CD4-positive, alpha-beta T cell treated with Interleukin-6 at 100 ng/mL for 8 hours (primary cell): ENCODE data around the gene CHN2.

ENCODE experiments used
- DNase-seq: peaks from one replicate; pipeline ENCODE4 v3.0.0-alpha.2; 2020; ENCODE audit warnings: mixed read lengths, low spot score

The CHN2 gene

DNA sequence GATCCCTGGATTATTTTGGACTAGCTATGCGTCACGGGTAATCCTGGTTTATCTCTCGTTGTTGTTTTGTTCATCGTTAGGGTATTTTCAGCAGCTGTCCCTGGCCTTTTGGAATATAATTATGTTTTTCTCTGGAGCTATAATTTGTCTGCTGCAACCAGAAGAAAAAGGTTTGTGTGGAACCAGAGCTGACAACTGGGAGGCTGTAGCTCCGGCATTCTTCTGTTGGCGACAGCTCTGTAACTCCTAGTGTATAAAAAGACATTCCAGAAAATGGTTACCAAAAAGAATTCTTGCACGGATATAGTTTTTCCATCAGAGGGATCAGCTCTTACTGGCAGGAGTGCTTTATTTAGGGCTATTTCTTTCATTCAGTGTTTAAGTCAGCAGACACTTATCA is 238.1 kb downstream of the CHN2 start:
- DNase-seq = no peak

DNA sequence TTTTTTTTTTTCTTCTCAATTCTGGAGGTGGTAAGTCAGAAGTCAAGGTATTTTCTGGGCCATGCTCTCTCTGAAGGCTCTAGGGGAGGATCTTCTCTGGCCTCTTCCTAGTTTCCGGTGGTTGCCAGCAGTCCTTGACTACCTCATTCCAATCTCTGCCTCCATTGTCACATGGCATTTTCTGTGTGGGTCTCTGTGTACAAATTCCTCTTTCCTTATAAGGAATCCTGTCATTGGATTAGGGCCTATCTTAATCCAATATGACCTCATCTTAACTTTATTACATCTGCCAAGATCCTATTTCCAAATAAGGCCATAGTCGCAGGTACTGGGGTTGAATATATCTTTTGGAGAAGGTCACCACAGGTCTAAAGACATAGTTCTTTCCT is 239.8 kb downstream of the CHN2 start:
- DNase-seq = no peak

DNA sequence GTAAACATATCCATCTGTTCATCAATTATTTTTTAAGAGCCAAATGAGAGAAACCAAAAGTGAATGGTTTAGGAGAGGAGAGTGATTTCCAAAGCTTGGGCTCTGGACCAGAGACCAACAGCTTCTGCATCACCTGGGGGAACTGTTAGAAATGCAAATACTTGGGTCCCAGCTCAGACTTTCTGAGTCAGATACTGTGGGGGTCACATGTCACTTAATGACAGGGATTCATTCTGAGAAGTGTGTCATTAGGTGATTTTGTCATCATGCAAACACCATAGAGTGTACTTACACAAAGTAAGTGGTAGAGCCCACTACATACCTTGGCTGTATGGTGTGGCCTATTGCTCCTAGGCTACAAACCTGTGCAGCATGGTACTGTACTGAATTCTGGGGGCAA is 240.6 kb downstream of the CHN2 start:
- no peak for DNase-seq

DNA sequence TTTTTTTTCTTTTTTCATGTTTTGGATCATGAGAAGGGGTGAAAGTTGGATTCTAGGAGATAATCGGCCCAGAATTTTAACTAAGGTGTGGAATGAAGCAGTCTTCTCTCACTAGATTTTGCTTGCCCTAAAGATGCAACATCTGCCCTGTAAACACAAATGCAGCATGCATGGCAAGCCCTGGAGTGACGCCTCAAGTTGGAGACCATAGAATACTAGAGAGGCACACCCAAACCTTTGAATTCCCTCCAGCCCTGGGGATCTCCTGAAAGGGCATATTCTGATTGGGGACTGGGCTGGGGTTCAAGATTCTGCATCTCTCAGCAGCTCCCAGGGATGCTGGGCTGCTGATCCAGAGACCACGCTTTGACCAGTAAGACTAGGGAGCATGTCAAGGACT is 241.3 kb downstream of the CHN2 start:
- no peak for DNase-seq

DNA sequence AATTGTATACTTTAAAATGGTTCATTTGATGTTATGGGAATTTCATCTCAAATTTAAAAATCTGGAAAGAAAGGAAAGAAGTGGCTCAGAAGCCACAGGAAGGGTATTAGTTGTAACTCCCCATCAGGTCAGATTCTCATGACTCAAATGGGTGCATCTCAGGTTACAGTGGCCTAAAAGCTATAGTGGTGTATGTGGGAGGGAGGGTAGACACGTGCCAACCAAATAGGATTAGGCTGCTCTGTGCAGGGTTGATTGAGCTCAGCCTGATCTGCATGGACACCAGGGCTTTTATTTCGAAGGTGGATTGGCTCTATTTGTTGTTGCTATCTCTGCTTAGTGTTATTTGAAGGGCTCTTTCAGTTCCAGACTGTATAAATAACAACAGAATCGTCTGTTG is 247.6 kb downstream of the CHN2 start:
- no peak for DNase-seq

DNA sequence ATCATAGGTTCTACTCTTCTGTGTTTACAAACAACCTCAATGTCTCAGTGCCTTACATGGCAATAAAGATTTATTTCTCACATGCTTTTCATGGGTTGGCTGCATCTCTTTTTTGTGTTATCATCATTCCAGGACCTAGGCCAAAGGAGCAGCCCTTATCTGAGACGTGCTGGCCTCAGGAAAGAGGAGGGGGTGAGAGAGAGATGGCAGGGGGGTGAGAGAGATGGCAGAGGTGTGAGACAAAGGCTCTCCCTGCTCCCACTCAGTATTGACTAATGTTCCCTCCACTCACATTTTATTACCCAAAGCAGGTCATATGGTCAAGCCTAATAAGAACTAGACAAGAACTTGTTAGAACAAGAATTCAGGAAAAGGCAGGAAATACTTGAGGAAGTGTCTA is 249.0 kb downstream of the CHN2 start:
- DNase-seq = no peak

DNA sequence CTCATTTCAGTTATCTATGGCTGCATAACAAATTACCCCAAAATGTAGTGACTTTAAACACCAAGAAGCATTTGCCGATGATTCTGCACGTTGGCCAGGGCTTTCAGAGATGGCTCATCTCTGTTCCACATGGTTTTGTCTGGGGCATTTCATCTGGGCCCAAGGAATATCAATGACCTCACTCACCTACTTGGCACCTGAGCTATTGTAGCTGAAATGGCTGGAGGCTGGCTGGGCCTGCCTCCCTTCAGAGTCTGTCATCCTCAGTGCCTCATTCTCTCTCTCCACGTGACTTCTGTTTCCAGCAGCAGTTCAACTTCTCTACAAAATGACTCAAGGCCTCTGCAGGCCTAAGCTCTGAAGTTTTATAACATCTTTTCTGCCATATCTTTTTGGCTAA is 249.7 kb downstream of the CHN2 start:
- DNase-seq = no peak

DNA sequence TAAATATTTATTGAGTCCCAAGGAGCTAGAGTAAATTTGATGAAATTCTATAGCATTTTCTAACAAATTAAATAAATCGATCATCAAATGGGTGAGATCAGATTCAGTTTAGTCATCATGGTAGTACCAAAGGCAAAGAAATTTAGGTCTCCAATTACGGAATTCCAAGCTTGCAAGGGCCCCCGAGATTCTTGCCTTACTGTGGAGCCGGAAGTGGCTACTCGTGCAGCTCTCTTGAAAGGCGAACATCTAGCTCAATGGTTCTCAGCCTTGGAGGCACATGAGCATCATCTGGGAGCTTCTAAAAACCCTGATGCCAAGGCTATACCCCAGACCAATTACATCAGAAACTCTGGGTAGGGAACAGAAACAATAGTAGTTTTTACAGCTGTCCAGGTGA is 251.2 kb downstream of the CHN2 start:
- DNase-seq = no peak

DNA sequence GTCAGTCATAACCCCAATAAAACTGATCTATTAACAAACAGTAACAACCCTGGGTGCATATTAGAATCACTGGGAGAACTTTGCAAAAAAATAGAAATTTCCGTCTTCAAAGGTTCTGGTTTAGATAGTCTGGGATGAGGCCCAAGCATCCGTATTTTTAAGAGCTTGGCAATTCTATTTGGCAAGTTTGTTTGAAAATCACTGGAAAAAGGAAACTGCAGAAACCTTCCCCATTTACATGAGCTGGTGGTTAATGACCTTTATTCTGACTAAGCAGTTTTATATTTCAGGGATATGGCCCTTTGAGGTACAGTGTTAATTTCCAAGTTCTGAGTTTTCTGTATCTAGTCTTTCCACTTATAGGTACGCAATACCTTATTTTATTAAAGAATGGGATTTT is 253.3 kb downstream of the CHN2 start:
- no peak for DNase-seq

DNA sequence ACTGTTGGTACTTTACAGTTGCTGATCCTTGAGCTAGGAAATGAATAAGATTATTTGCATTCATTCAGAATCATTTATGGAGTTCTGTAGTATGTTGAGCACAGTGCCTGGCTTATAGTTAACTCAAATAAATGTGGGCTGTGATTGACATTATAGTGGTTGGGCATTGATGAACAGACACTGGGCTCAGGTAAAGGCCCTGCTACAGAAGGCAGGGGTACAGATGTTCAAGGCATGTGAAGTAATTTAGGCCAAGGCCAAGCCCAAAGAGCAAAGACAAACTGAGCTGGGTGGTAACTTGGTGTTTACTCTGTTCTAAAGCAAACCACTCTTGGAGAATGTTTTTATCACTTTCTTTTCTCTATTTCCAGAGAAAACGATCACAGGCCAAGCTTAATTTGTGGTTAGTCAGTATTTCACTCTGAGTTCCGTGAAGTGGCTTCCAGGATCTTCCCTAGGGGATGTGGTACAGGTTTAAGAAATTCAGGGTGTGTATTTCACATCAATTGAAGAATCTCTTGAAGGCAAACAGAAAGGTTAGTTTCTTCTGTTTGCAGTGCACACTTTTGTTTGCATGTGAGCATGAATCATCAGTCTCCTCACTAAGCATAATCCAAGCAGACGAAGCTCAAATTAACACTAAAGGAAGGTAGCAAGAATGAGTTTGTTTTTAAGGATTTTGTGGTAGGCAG is 255.1 kb downstream of the CHN2 start:
- no peak for DNase-seq

DNA sequence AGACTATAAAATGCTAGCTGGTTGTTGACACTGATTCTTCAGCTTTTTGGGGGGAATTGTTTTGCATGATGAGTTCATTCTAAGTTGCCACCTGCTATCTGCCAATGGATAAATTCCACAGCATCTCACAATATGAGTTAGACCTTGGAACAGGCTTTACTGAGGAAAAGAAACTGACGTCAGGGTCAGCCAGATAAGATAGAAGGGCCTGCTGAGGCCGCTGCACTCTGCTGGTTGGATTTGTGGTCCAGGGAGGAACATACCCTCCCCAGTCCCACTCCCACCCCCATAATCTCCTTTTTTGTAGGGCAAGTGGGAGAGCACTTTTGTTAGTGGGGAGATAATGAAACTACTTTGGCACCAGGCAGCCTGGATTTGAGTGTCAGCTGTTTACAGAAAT is 258.4 kb downstream of the CHN2 start:
- DNase-seq = no peak

DNA sequence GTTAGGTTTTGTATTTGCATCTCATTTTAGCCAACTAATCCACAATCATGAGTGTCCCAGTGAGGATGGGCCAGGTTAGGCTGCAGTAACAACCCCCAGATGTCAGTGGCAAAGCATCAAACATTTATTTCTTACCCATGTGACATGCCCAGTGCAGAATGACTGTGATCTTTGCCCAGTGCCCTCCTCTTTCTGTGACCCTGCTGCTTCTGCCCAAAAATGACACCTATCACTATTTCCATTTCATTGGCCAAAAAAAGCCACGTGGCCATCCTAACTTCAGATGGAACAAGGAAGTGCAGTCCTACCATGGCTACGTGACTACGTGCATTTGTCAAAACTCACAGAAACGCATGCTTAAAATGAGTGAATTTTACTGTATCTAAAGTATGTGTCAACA is 259.9 kb downstream of the CHN2 start:
- no peak for DNase-seq

DNA sequence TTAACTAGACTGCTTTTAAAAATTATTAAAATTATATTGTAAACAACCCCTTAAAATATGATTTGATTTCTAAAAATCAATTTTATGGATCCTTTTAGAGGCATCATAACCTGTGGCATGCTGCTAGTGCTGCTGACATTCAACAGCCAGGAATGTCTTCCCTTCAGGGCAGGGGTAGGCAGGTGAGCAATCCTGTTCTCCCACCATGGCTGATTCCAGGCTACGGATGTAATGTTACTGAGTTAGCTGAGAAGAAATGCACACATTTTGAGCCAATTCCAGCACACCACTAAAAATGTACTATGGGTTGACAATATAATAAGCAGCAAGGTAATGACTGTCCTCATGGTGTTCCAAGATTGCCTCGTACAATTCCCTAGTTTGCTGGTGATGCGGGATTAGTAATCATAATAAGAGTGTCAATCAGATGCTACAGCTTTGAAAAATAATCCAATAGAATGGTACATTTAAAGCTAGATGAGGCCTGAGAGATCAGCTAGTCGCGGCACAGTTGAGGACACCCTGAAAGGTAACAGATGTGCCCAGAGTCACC is 260.4 kb downstream of the CHN2 start:
- no peak for DNase-seq

DNA sequence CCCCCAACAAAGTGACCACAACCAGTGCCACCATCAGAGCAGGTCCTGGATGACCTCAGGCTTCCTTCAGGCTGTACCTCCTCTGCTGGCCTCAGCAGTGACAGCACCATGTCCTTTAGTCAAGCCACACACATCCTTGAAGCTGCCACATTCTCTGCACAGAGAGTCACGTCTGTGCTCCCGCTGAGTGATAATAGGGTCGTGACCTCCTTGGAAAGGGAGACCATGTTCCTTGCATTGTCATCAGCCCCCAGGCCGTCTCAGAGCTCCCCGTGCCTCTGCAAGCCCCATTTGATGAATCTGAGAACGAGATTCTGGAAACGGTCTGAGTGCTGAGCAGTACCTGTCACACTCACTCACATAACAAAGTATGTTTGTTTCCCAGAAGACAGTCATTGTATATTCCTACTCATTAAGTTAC is 262.6 kb downstream of the CHN2 start:
- no peak for DNase-seq

DNA sequence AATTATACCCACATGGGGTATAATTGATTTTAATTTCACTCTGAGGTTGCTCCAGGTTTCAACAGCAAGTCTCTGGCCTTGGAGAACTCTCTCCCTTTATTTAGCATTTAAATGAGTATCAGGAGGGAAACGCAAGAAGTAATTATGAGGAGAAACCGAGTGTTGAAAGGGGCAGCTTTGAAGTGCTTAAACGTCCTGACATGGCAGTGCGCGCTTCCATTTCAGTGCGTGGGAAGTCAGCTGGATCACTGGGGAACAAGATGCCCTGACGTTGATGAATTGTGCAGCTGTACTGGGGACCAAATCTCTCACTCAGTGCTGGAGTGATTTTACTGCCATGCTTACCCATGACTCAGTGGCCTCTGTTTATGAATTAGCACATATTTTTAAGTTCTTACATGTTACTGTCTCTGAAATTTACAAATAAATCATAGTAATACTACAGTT is 263.0 kb downstream of the CHN2 start:
- no peak for DNase-seq

DNA sequence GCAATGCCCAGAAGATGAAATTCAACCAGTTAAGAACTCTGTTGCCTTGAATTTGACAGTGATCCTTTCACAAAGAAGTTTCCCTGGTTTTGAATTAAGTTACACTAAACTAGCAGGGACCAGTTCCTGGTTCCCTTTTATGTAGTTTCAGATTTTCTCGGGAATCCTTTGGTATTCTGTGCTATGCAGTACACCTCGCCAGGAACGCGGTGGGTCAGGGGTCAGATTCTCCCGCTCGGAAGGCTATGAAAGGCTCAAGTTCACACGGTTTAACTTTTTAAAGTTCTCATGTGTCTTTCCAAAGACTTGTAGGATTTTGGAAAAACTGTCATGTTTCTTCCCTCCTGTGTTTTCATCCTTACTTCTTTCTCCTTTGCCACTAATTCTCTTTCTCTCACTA is 264.4 kb downstream of the CHN2 start:
- no peak for DNase-seq

DNA sequence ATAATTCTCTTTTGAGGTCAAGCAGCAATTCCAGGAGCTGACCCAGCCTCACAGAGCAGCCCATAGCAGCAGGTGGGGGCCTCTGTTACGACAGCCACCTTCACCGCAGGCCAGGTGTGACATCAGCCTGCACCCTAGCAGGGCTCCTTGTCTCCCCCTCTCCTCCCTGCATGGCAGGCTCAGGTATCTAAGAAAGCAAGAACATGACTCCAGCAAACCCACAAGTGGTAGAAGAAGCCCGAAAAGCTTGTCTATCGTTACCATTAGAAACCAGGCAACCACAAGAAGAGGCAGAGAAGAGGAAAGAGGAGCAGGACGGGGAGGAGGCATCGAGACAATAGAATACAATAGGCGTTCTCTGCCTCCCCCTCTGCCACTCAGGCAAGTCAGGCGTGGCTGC is 265.0 kb downstream of the CHN2 start:
- no peak for DNase-seq

DNA sequence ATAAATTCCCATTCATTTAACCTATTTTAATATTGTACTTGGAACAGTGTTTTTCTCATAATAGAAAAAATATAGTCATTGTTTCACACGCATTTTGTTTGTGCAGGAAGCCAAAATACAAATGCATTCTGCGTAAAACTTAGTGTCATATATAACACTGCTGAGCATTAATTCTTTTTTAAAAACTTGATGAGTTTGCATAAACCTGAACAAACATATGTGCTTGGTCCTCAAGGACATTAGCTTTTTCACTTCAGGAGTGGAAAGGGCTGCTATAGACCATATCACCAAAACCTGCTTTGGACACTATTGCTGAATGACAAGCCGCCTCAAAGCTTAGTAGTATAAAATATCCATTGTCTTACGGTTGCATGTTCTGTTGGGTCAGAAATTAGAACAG is 267.4 kb downstream of the CHN2 start:
- DNase-seq = no peak

DNA sequence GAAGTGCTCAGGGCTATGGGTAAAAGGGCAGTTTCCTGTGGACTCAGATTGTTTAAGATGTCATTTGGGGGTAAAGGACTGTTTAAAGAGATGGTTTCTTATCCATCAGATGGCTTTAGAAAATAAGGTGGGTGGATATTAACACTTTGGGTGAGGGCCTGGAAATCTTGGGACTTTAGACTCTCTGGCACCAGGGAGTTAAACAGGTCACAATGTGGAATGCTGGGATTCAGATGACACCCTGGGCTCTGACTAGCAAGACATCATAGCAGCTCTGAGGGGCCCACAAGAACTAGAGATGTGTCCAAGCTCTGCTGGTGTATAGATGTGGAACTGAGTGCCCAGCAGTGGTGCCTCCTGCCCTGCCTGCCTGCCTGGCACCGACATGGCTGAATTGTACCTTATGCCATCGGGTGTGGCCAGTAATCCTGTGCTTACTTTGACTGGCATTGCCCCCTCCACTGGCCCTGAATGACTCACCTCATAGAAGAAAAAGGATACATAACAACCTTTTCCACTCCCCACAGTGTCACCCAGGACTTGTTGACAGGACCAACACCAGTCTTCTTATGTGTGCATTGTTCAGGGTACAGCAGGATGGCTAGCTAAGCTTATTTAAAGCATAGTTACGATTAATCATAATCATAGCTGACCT is 269.1 kb downstream of the CHN2 start:
- no peak for DNase-seq

DNA sequence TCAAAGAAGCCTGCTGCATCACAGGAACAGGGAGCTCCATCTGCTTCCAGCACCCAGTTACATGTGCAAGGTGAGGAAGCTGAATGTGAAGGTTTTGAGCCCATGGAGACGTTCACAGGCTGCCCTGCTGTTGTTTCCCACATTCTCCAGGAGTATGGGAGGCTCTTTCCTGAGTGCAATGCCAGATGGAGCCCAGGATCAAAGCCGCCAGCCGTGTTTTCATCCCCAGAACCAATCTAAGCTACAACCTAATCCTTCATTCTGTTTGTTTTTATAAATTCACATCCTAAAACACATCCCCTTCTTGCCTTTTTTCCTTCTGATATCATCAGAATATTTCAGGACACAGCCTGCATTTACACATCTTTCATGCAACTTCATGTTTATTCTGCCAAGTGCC is 270.2 kb downstream of the CHN2 start:
- DNase-seq = no peak

DNA sequence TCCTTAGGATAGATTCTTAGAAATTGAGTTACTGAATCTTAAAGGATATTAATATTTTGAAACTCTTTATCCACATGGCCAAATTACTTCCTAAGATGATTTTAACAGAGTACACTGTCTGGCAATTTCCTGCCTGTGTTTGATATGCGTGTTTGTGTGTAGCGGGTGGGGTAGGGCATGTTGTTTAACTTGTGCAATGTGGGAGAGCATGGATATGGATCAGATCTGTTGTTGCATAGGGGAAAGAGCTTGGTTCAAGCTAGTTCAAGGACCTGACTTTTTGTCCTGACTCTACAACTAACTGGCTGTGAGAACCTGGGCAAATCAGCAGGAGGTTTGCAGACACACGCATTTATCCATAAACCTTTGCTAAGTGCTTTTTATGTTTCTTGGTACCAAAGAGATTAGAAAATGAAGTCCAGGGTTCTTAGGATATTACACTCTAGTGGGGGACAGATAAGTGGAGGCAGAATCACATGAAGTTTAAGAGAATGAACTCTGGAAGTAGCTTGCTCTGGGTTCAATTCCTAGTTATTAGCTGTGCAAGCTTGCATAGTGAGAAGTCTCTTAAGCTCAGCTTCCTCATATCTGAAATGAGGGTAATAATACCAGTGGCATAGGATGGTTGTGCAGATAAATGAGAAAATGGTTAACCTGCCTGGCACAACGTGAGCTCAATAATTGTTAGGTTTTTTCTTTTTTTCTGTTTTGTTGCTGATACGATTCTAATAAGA is 272.8 kb downstream of the CHN2 start:
- DNase-seq = no peak

DNA sequence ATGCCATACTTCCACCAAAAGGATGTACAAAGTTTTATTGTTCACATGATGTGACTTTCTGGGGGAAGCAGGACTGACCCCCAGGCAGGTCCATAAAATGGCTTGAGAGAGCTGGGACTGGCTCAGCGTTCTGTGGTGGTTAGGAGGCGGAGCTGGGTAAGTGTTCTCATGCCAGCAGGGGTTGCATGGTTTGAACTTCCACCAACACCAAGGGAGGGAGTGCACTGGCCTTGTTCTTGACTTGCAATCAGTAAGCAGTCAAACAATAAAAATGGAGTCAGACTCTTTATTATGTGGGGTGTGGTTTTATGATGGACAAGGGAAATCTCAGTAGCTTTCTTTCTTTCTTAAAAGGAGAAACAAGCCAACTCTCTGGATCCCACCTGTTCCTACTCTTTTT is 273.6 kb downstream of the CHN2 start:
- DNase-seq = no peak

DNA sequence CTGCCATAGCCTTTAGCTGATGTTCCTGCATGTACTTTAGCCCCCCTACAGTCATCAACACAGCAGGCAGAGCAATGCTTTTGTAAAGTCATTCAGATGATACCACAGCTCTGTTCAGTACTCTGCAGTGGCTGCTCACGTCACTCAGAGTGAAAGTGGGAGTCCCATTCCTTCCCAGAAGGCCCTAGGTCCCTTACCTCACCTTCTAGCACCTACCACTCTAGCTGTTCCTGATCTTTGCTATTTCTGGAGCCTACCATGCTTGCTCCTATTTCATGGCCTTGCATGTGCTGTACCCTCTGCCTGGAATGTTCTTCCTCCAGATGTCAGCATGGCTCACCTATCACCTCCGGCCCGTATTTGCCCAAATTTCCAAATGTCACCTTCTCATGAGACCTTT is 274.7 kb downstream of the CHN2 start:
- no peak for DNase-seq
